Progenitor cell of endocrine pancreas (in vitro differentiated cells): ENCODE results near the gene NRG2. TPM values are rescaled to one million over a fixed set of nuclear protein-coding genes. Genes with fewer than 3 reads are reported as not detected.

ENCODE experiments used
- DNase-seq: peaks from one replicate; pipeline ENCODE4 v3.0.0; 2021; ENCODE audit warnings: low spot score; ENCODE audit not compliant: unreplicated experiment
- H3K27ac Mint-ChIP-seq: 2 replicates; pipeline ENCODE4 v1.8.0; 2021; ENCODE audit warnings: mild to moderate bottlenecking, moderate library complexity, mixed read lengths
- H3K27me3 Mint-ChIP-seq: 2 replicates; pipeline ENCODE4 v1.8.0; 2021; ENCODE audit warnings: mixed read lengths
- H3K36me3 Mint-ChIP-seq: 2 replicates; pipeline ENCODE4 v1.8.0; 2022; ENCODE audit warnings: mixed read lengths; ENCODE audit not compliant: insufficient read depth
- H3K4me1 Mint-ChIP-seq: 2 replicates; pipeline ENCODE4 v1.8.0; 2021; ENCODE audit warnings: low read depth, mixed read lengths
- H3K4me3 Mint-ChIP-seq: 2 replicates; pipeline ENCODE4 v1.8.0; 2021; ENCODE audit warnings: low read depth, mild to moderate bottlenecking, moderate library complexity, mixed read lengths
- H3K9me3 Mint-ChIP-seq: 2 replicates; pipeline ENCODE4 v1.8.0; 2021; ENCODE audit warnings: low read depth, mixed read lengths
- total RNA-seq: library from RNA; stranded (reverse); gene quantifications from 2 replicates; pipeline ENCODE4 v1.2.1, GENCODE V29; 2021
- TF ChIP-seq, protein P1 (sequence below): fragments of 200-600 bp; sonication (generic); IDR thresholded peaks from one replicate; pipeline ENCODE4 v1.5.0; 2021; ENCODE audit warnings: antibody characterized with exemption, mild to moderate bottlenecking; ENCODE audit not compliant: unreplicated experiment

The NRG2 gene
- total RNA-seq, 1 donor from 2014 or later = 5.5 TPM

DNA sequence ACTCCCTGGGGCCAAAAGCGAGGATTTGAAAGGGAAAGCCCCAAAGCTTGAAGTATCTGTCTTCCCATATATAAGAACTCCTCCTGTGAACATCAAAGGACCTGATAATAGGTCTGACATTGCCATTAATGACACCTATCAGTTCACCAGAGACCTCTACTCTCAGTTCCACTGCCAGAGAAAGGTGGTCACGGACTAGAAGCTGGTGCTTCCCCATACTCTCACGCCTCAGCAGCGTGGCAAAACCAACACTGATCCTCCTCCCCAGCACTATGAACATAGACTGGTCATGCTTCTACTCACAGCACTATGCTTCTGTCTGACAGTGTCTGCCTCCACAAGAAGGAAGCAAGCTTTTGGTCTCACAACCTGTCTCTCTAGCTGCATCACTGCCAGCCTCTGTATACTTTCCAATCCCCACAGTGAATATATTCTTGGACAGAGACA is 37.9 kb downstream of the NRG2 start:
- H3K27ac Mint-ChIP-seq = no peak overlapping the region
- peaks cover 20% of the 10 kb centered on the region for H3K27me3 Mint-ChIP-seq
- no peaks in the 10 kb centered on the region for H3K36me3 Mint-ChIP-seq
- no peak overlapping the region for H3K4me3 Mint-ChIP-seq
- H3K9me3 Mint-ChIP-seq = no peaks in the 10 kb centered on the region
- TF ChIP-seq, protein P1, sequence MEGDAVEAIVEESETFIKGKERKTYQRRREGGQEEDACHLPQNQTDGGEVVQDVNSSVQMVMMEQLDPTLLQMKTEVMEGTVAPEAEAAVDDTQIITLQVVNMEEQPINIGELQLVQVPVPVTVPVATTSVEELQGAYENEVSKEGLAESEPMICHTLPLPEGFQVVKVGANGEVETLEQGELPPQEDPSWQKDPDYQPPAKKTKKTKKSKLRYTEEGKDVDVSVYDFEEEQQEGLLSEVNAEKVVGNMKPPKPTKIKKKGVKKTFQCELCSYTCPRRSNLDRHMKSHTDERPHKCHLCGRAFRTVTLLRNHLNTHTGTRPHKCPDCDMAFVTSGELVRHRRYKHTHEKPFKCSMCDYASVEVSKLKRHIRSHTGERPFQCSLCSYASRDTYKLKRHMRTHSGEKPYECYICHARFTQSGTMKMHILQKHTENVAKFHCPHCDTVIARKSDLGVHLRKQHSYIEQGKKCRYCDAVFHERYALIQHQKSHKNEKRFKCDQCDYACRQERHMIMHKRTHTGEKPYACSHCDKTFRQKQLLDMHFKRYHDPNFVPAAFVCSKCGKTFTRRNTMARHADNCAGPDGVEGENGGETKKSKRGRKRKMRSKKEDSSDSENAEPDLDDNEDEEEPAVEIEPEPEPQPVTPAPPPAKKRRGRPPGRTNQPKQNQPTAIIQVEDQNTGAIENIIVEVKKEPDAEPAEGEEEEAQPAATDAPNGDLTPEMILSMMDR = no peak
- H3K4me1 Mint-ChIP-seq = no peaks in the 10 kb centered on the region
- no peak for DNase-seq

DNA sequence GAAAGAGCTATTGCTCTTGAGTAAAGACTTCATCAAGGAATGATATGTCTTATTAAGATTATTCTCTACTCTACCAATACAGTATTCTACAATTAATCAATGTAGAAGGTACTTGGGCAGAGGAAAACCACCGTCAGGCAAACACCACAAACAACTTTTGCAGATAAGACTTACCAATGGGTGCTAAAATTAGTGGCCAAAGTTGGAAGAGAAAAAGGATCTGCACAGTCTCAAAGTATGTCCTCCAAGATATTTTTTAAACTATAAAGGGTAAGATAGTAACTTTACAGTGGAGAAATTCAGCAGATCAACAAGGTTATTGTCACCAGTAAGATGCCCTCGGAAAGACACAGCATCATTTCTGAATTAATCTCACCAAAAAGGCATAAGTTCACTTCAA is 38.9 kb downstream of the NRG2 start:
- TF ChIP-seq, protein P1 = no peak
- no peaks in the 10 kb centered on the region for H3K9me3 Mint-ChIP-seq
- no peak for DNase-seq
- no peaks in the 10 kb centered on the region for H3K4me1 Mint-ChIP-seq
- H3K4me3 Mint-ChIP-seq = no peak overlapping the region
- H3K27me3 Mint-ChIP-seq = peaks cover 20% of the 10 kb centered on the region
- no peaks in the 10 kb centered on the region for H3K36me3 Mint-ChIP-seq
- no peak overlapping the region for H3K27ac Mint-ChIP-seq

DNA sequence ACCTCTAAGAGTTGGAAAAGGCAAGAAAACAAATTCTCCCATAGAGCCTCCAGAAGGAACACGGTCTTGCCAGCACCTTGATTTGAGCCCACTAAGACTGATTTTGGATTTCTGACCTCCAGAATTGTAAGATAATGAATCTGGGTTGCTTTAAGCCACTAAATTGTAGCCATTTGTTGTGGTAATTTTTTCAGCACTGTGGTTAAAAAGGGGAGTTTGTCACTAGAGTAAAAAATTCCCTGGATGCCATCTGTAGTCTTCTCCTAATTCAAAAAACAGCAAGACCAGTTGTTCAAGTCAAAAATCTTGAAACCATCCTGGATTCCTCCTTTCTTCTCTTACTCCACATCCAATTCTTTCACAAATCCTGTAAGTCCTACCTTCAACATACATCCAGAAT is 39.6 kb downstream of the NRG2 start:
- no peaks in the 10 kb centered on the region for H3K9me3 Mint-ChIP-seq
- peaks cover 20% of the 10 kb centered on the region for H3K27me3 Mint-ChIP-seq
- H3K4me3 Mint-ChIP-seq = no peak overlapping the region
- no peak overlapping the region for H3K27ac Mint-ChIP-seq
- H3K36me3 Mint-ChIP-seq = no peaks in the 10 kb centered on the region
- no peaks in the 10 kb centered on the region for H3K4me1 Mint-ChIP-seq
- TF ChIP-seq, protein P1 = no peak
- DNase-seq = no peak

DNA sequence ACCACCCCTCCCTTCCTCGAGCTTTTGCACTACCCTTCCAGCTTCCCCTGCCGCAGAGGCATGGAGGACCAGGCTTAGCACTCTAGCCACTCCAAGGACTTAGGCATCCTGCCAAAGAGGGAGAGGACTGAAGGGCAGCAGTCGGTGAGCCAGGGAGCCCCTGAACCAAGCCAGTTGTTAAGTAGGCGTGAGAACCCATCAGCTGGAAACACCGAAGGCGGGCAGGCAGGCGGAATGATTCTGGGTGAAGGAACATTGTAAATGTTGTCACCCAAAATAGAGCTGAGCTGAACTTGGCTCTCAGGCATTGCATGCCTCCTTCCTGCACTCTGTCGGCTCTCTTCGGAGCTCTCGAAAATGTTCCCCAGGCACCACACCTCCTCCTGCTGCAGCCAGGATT is 42.8 kb downstream of the NRG2 start:
- Mint-ChIP-seq H3K4me1 (no peaks in the 10 kb centered on the region), H3K4me3 (no peak overlapping the region), H3K27me3 (peaks cover 18% of the 10 kb centered on the region), H3K36me3 (no peaks in the 10 kb centered on the region), H3K9me3 (no peaks in the 10 kb centered on the region), H3K27ac (no peak overlapping the region)
- no peak for DNase-seq
- TF ChIP-seq, protein P1 = no peak

DNA sequence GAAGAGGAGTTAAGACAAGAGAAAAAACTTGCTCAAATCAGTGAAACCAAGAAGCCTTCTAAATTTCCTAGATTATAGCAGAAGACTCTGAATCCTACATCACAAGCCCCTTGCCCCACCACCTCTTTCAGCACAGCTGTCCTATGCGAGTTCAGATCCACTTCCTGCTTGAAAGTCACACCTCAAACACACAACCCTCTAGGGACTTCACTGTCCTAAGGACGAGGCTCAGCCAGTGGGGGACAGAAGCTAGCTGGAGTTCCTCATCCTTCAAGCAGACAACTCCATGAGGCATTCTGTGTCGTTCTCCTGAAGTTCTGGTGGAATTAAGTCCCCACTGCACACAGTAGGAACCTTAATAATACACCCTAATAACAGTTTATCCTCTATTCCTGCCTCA is 44.3 kb downstream of the NRG2 start:
- TF ChIP-seq, protein P1 = no peak
- Mint-ChIP-seq H3K4me1 (no peaks in the 10 kb centered on the region), H3K27me3 (peaks cover 16% of the 10 kb centered on the region), H3K36me3 (no peaks in the 10 kb centered on the region), H3K9me3 (no peaks in the 10 kb centered on the region), H3K27ac (no peak overlapping the region), H3K4me3 (no peak overlapping the region)
- DNase-seq = no peak
